Measurements from ENCODE around the gene SPOUT1.

The SPOUT1 gene

DNA sequence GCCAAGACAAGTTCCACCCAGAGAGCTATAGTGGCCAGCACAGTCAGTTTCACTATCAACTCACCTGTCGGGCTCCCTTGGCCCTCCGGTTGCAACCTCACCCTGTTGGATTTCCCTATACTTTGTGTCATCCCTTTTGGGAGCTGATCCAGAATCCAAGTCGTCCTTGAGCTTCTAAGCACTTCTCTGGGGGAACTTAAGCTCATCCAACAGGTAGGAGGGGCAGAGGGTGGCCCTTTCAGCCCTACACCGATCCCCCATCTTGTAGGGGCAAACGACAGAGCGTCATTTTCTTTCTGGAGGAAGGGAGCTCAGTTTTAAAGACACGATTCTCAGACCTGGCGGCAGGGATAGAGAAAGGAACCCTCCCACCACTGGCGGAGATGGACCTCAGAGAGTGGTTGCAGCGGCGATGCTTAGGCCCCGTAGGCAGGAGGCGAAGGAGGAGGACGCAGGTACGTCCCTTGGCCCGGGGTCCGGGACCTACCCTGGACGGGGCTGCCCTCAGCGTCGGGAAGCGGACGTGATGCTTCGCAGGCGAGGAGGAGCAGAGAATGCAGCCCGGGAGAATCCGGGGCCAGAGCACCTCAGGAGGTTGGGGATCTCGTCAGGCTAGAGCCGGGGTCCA lies 58.4 kb downstream of the SPOUT1 start:
- DNase-seq, result no peak

DNA sequence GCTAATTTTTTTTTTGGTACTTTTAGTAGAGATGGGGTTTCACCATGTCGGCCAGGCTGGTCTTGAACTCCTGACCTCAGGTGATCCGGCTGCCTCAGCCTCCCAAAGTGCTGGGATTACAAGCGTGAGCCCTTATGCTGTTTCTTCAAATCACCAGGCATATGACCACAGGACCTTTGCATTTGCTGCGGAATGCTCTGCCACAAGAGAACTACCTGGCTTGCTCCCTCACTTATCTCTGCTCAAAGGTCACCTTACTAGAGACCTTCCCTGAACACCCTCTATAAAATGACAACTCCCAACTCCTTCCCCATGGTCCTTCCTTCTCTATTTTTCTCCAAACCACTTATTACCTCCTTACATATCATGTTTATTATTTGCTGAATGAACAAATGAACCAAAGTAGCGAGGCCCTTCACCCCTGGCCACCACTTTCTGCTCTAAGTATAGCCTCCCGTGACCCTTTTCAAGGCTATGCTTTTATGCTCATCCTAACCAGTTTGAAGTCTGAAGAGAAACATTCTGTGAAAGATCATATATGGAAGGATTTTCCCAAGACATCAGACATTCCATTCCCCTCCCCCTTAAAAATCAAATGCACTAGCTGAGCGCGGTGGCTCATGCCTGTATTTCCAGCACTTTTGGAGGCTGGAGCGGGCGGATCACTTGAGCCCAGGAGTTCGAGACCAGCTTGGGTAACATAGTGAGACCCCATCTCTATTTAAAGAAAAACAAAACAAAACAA lies 59.1 kb downstream of the SPOUT1 start:
- no peak for DNase-seq
